ENCODE results near the gene KBTBD8.

KBTBD8 gene

DNA sequence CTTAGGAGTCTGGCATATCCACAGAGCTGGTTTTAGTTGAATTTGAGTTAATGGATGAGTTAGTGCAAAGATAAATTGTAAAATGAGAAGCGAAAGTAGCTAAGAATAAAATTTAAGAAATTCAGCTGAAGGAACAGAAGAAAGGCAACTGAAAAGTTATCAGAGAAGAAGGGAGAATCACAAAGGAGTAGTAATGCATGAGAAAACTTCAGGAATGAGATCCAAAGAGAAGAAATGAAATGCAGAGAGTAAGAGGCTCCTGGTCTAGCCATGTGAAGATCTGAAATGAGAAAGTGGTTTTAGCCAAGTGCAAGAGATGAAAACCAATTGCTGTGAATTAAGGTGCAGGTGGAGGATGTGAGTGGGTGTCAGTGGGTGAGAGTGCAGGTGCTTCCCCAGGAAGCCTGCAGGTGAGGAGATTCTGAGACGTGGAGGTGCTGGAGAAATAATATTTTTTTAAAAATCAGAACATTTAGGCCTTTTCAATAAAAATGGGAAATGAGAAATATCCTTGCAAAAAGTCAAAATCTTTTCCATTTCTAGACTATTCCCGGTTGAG, 18.5 kb downstream of the KBTBD8 start:
- Histone ChIP-seq H3K36me3 (ENCODE audit: control insufficient read depth in 1 of 2, insufficient read depth in 2 of 2, low read length in 2 of 2) (no peaks in the 10 kb centered on the region), H4K12ac (ENCODE audit: low read depth, low read length) (no peak overlapping the region), H3K23ac (ENCODE audit: low read length) (no peak overlapping the region), H3K4me1 (ENCODE audit: control insufficient read depth in 1 of 2, insufficient read depth in 2 of 2, low read length in 2 of 2) (peaks cover 3% of the 10 kb centered on the region in 2 experiments), H4K91ac (ENCODE audit: low read depth, low read length) (no peak overlapping the region), H2BK5ac (ENCODE audit: low read depth, low read length, poor library complexity) (no peak overlapping the region), H3K27ac (ENCODE audit: low read depth, low read length) (no peak overlapping the region), H3K79me1 (ENCODE audit: low read length) (no peaks in the 10 kb centered on the region), H3K4ac (ENCODE audit: low read depth, low read length) (no peak overlapping the region), H3K9me3 (ENCODE audit: insufficient read depth, low read depth, low read length) (no peaks in the 10 kb centered on the region), H3K14ac (ENCODE audit: low read length) (no peak overlapping the region), H3K9ac (ENCODE audit: low read length) (no peak overlapping the region), H4K8ac (ENCODE audit: low read depth, low read length) (no peak overlapping the region), H2AK5ac (ENCODE audit: low read length) (no peak overlapping the region), H2BK12ac (ENCODE audit: low read length) (no peak overlapping the region), H3K4me2 (ENCODE audit: low read length) (no peak overlapping the region), H3K79me2 (ENCODE audit: control insufficient read depth, insufficient read depth, low read length, poor library complexity) (no peaks in the 10 kb centered on the region), H3K4me3 (ENCODE audit: low read depth, low read length) (no peak overlapping the region), H3K27me3 (ENCODE audit: insufficient read depth, low read length) (no peaks in the 10 kb centered on the region), H2BK120ac (ENCODE audit: insufficient read depth, low read length, poor library complexity) (no peak overlapping the region), H3K18ac (ENCODE audit: low read length) (no peak overlapping the region), H2AFZ (ENCODE audit: insufficient read depth, low read length, poor library complexity) (no peak overlapping the region)
- WGBS (ENCODE audit: extremely low coverage, insufficient coverage, insufficient read length), result 100% methylated on average over 1 of the region's 3 CpGs
- DNase-seq, result peak in 1 of 2 donors; percentile 4

DNA sequence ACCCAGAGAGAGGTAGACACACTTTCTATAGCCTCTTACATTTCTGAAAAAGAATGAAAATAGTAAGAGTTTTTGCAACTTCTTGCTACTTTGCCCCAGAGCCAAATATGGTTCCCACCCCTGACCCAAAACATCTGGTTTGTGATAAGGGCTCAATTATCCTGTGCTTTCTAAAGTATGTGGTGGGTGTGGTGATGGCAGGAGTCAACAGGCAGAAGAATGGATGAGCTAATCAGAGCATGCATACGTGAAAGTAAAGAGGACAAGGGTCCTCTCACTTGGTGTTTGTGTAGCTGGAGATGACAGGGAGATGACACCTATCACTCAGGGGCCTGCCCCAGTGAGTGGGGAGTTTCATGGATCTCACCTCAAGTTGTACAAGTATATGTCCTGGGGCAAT, 19.1 kb downstream of the KBTBD8 start:
- H4K8ac ChIP-seq (ENCODE audit: low read depth, low read length), result no peak overlapping the region
- no peaks in the 10 kb centered on the region for H3K36me3 ChIP-seq (ENCODE audit: control insufficient read depth in 1 of 2, insufficient read depth in 2 of 2, low read length in 2 of 2)
- H2BK120ac ChIP-seq (ENCODE audit: insufficient read depth, low read length, poor library complexity), result no peak overlapping the region
- no CpG with 5 or more reads among the region's 1 CpG for WGBS (ENCODE audit: extremely low coverage, insufficient coverage, insufficient read length)
- H3K9ac ChIP-seq (ENCODE audit: low read length), result no peak overlapping the region
- no peak overlapping the region for H4K91ac ChIP-seq (ENCODE audit: low read depth, low read length)
- no peaks in the 10 kb centered on the region for H3K79me1 ChIP-seq (ENCODE audit: low read length)
- peak overlapping the region; percentile 41 for H2AFZ ChIP-seq (ENCODE audit: insufficient read depth, low read length, poor library complexity)
- H3K79me2 ChIP-seq (ENCODE audit: control insufficient read depth, insufficient read depth, low read length, poor library complexity), result no peaks in the 10 kb centered on the region
- H3K18ac ChIP-seq (ENCODE audit: low read length), result no peak overlapping the region
- no peak overlapping the region for H2BK5ac ChIP-seq (ENCODE audit: low read depth, low read length, poor library complexity)
- no peak overlapping the region for H3K14ac ChIP-seq (ENCODE audit: low read length)
- H3K23ac ChIP-seq (ENCODE audit: low read length), result no peak overlapping the region
- no peak overlapping the region for H3K27ac ChIP-seq (ENCODE audit: low read depth, low read length)
- no peak overlapping the region for H3K4ac ChIP-seq (ENCODE audit: low read depth, low read length)
- peaks cover 3% of the 10 kb centered on the region in 2 experiments for H3K4me1 ChIP-seq (ENCODE audit: control insufficient read depth in 1 of 2, insufficient read depth in 2 of 2, low read length in 2 of 2)
- no peaks in the 10 kb centered on the region for H3K27me3 ChIP-seq (ENCODE audit: insufficient read depth, low read length)
- no peak overlapping the region for H3K4me2 ChIP-seq (ENCODE audit: low read length)
- H3K9me3 ChIP-seq (ENCODE audit: insufficient read depth, low read depth, low read length), result no peaks in the 10 kb centered on the region
- peak; percentile 84 to 93 for DNase-seq
- H3K4me3 ChIP-seq (ENCODE audit: low read depth, low read length), result no peak overlapping the region
- H2BK12ac ChIP-seq (ENCODE audit: low read length), result no peak overlapping the region
- H2AK5ac ChIP-seq (ENCODE audit: low read length), result no peak overlapping the region
- no peak overlapping the region for H4K12ac ChIP-seq (ENCODE audit: low read depth, low read length)

DNA sequence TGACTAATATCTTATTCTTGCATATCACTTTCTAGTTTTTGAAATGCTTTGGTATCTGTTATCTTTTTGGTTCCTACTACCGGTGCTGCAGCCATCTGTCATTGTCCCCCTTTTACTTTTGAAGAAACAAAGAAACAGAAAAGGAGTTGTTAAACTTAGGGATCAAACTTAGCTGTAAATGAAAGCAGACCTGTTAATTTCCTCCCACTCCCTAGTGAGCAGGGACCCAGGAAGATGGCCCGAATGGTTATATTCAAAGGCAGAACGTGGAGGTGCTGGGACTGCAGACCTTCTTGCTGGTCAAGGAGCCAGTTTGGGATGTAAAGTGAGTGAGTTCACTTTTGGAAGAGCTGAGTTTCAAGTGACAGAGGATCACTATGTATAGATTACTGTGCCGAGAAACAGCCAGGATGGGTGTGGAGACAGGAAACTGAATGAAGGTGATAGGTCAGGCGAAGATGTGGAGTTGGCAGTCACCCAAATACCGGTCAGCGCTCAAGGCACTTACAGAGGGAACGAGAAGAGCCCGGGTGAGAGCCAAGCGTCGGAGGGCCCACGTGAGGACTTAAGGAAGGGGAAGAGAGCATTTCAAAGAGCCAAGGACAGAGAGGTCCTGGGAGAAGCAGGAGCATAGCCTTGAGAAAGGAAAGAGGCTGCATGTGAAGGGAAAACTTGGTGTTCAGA, 20.1 kb downstream of the KBTBD8 start:
- no peak overlapping the region for H3K27ac ChIP-seq (ENCODE audit: low read depth, low read length)
- no peak overlapping the region for H3K9ac ChIP-seq (ENCODE audit: low read length)
- H3K27me3 ChIP-seq (ENCODE audit: insufficient read depth, low read length), result no peaks in the 10 kb centered on the region
- no peak overlapping the region for H3K4ac ChIP-seq (ENCODE audit: low read depth, low read length)
- H3K79me1 ChIP-seq (ENCODE audit: low read length), result no peaks in the 10 kb centered on the region
- H2AK5ac ChIP-seq (ENCODE audit: low read length), result no peak overlapping the region
- no peak overlapping the region for H4K8ac ChIP-seq (ENCODE audit: low read depth, low read length)
- no peak overlapping the region for H3K4me2 ChIP-seq (ENCODE audit: low read length)
- no CpG with 5 or more reads among the region's 12 CpGs for WGBS (ENCODE audit: extremely low coverage, insufficient coverage, insufficient read length)
- no peak overlapping the region for H3K14ac ChIP-seq (ENCODE audit: low read length)
- no peak overlapping the region for H3K23ac ChIP-seq (ENCODE audit: low read length)
- no peak overlapping the region for H2BK5ac ChIP-seq (ENCODE audit: low read depth, low read length, poor library complexity)
- no peak overlapping the region for H2BK120ac ChIP-seq (ENCODE audit: insufficient read depth, low read length, poor library complexity)
- no peak overlapping the region for H2BK12ac ChIP-seq (ENCODE audit: low read length)
- no peak overlapping the region for H2AFZ ChIP-seq (ENCODE audit: insufficient read depth, low read length, poor library complexity)
- no peak overlapping the region for H4K91ac ChIP-seq (ENCODE audit: low read depth, low read length)
- H3K18ac ChIP-seq (ENCODE audit: low read length), result no peak overlapping the region
- H3K79me2 ChIP-seq (ENCODE audit: control insufficient read depth, insufficient read depth, low read length, poor library complexity), result no peaks in the 10 kb centered on the region
- no peak overlapping the region for H3K4me3 ChIP-seq (ENCODE audit: low read depth, low read length)
- H3K9me3 ChIP-seq (ENCODE audit: insufficient read depth, low read depth, low read length), result no peaks in the 10 kb centered on the region
- H3K4me1 ChIP-seq (ENCODE audit: control insufficient read depth in 1 of 2, insufficient read depth in 2 of 2, low read length in 2 of 2), result peaks cover 3% of the 10 kb centered on the region in 2 experiments
- H4K12ac ChIP-seq (ENCODE audit: low read depth, low read length), result no peak overlapping the region
- DNase-seq, result peak; percentile 30 to 60
- H3K36me3 ChIP-seq (ENCODE audit: control insufficient read depth in 1 of 2, insufficient read depth in 2 of 2, low read length in 2 of 2), result no peaks in the 10 kb centered on the region

GRCh38 chr3:67018789-67019526, 20.9 kb downstream of the KBTBD8 start:
- no CpG with 5 or more reads among the region's 13 CpGs for WGBS (ENCODE audit: extremely low coverage, insufficient coverage, insufficient read length)
- no peak overlapping the region for H4K12ac ChIP-seq (ENCODE audit: low read depth, low read length)

More at GRCh38 chr3:67018789-67019526, 20.9 kb downstream of the KBTBD8 start:
- H3K9ac ChIP-seq (ENCODE audit: low read length), result no peak overlapping the region
- H3K27me3 ChIP-seq (ENCODE audit: insufficient read depth, low read length), result no peaks in the 10 kb centered on the region
- H2BK120ac ChIP-seq (ENCODE audit: insufficient read depth, low read length, poor library complexity), result no peak overlapping the region
- H3K79me2 ChIP-seq (ENCODE audit: control insufficient read depth, insufficient read depth, low read length, poor library complexity), result no peaks in the 10 kb centered on the region
- H3K4ac ChIP-seq (ENCODE audit: low read depth, low read length), result no peak overlapping the region
- H3K36me3 ChIP-seq (ENCODE audit: control insufficient read depth in 1 of 2, insufficient read depth in 2 of 2, low read length in 2 of 2), result no peaks in the 10 kb centered on the region
- H3K79me1 ChIP-seq (ENCODE audit: low read length), result no peaks in the 10 kb centered on the region
- no peak overlapping the region for H2AFZ ChIP-seq (ENCODE audit: insufficient read depth, low read length, poor library complexity)
- H2BK5ac ChIP-seq (ENCODE audit: low read depth, low read length, poor library complexity), result no peak overlapping the region
- peak in 1 of 2 donors; percentile 37 for DNase-seq
- H3K4me2 ChIP-seq (ENCODE audit: low read length), result no peak overlapping the region
- no peak overlapping the region for H2BK12ac ChIP-seq (ENCODE audit: low read length)
- H4K8ac ChIP-seq (ENCODE audit: low read depth, low read length), result no peak overlapping the region
- no peak overlapping the region for H3K14ac ChIP-seq (ENCODE audit: low read length)
- no peaks in the 10 kb centered on the region for H3K9me3 ChIP-seq (ENCODE audit: insufficient read depth, low read depth, low read length)
- H4K91ac ChIP-seq (ENCODE audit: low read depth, low read length), result no peak overlapping the region
- no peak overlapping the region for H3K18ac ChIP-seq (ENCODE audit: low read length)
- peaks cover 3% of the 10 kb centered on the region in 2 experiments for H3K4me1 ChIP-seq (ENCODE audit: control insufficient read depth in 1 of 2, insufficient read depth in 2 of 2, low read length in 2 of 2)
- no peak overlapping the region for H3K23ac ChIP-seq (ENCODE audit: low read length)
- no peak overlapping the region for H3K4me3 ChIP-seq (ENCODE audit: low read depth, low read length)
- H2AK5ac ChIP-seq (ENCODE audit: low read length), result no peak overlapping the region
- no peak overlapping the region for H3K27ac ChIP-seq (ENCODE audit: low read depth, low read length)
